GM12892 (cell line): ENCODE results near the gene EEIG1.

ENCODE experiments used
- POLR2A ChIP-seq: IDR thresholded peaks from 2 replicates; pipeline ENCODE4 v1.6.1; 2011; ENCODE audit warnings: low read depth, low read length, control low read depth
- POLR2AphosphoS5 ChIP-seq: IDR thresholded peaks from 2 replicates; pipeline ENCODE4 v1.6.1; 2011; ENCODE audit warnings: low read depth, low read length, control low read depth
- TAF1 ChIP-seq: IDR thresholded peaks from 2 replicates; pipeline ENCODE4 v1.6.1; 2011; ENCODE audit warnings: low read depth, mild to moderate bottlenecking, control low read depth, low read length, borderline replicate concordance

DNA sequence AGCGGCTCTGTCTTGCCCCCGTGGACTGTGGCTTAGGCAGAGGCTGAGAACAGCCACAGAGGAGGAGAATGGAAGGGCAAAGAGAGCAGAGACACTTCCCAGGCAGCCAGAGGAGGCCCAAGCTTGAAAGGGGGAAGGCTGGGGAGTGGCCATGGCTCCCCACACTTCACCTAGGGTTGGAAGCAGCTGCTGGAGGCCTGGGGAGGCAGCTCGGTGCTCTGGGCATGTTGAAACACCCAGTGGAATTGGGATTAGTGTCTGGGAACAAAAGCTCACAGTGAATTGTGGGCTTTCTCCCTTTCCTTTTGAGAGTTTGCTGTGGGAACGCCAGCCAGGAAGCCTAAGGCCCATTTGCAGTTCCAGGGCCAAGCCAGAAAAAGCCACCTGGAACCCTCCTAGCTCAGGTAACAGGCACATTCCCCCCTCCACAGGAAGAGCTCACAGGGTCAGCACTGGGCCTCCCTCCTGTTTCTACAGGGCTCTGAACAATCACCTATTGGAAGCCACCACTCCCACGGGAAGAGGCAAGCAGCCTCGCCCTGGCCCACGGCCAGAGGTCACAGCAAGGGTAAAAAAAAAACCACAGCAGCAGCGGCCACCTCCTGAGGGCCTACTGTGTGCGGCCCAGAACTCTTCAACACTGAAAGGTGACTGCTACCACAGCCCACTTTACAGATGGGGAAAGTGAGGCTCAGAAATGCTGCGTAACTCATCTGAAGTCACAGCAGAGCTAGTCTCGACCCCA is 20.2 kb downstream of the EEIG1 start:
- no peak for TF ChIP-seq POLR2A
- no peak for TF ChIP-seq POLR2AphosphoS5
- TF ChIP-seq TAF1: no peak
